SU-DHL-6 (cell line): ENCODE data around the gene VWA5A.

ENCODE experiments used
- H2AFZ ChIP-seq: fragments of 200-600 bp; sonication (generic); 2 replicates; pipeline ENCODE4 v1.6.1; 2014; ENCODE audit warnings: low read depth, mild to moderate bottlenecking, moderate library complexity, mixed read lengths, antibody characterized with exemption, low read length; ENCODE audit not compliant: severe bottlenecking
- H3F3A ChIP-seq: fragments of 200-600 bp; shearing (Covaris generic); 2 replicates; pipeline ENCODE4 v1.6.0; 2016; ENCODE audit warnings: antibody characterized with exemption, mild to moderate bottlenecking; ENCODE audit not compliant: insufficient read depth
- H3K27ac ChIP-seq: fragments of 200-600 bp; sonication (generic); 2 replicates; pipeline ENCODE4 v1.5.1; 2016; ENCODE audit warnings: low read depth, mild to moderate bottlenecking, low read length, moderate library complexity, mixed read lengths
- H3K27me3 ChIP-seq: fragments of 200-600 bp; sonication (generic), shearing (Covaris generic); 2 replicates; pipeline ENCODE4 v1.6.0; 2014; ENCODE audit warnings: mild to moderate bottlenecking, low read length
- H3K36me3 ChIP-seq: fragments of 200-600 bp; sonication (generic); 2 replicates; pipeline ENCODE4 v1.6.1; 2014; ENCODE audit warnings: mild to moderate bottlenecking, low read length, mixed read lengths
- H3K4me2 ChIP-seq: fragments of 300-600, 200-600 bp; shearing (Covaris generic), sonication (generic); 2 replicates; pipeline ENCODE4 v1.6.0; 2014; ENCODE audit warnings: low read length, low read depth, mild to moderate bottlenecking; ENCODE audit not compliant: poor library complexity, severe bottlenecking
- H3K4me3 ChIP-seq: fragments of 200-600 bp; sonication (generic); 2 replicates; pipeline ENCODE4 v1.5.1; 2014; ENCODE audit warnings: antibody characterized with exemption, low read length, mild to moderate bottlenecking, mixed read lengths; ENCODE audit not compliant: insufficient read depth, poor library complexity, severe bottlenecking
- H3K79me2 ChIP-seq: fragments of 200-600 bp; sonication (generic); 2 replicates; pipeline ENCODE4 v1.6.1; 2014; ENCODE audit warnings: mild to moderate bottlenecking, low read length, moderate library complexity; ENCODE audit not compliant: insufficient read depth
- H3K9ac ChIP-seq: fragments of 200-600 bp; sonication (generic); 2 replicates; pipeline ENCODE4 v1.7.0; 2014; ENCODE audit warnings: mild to moderate bottlenecking, low read length
- H3K9me2 ChIP-seq: fragments of 200-600 bp; sonication (generic); replicated peaks from 2 replicates; pipeline ENCODE4 v1.6.1; 2014; ENCODE audit warnings: low read length; ENCODE audit not compliant: insufficient read depth
- H3K9me3 ChIP-seq: fragments of 200-600 bp; sonication (generic); 2 replicates; pipeline ENCODE4 v1.6.1; 2014; ENCODE audit warnings: low read length, mixed read lengths; ENCODE audit not compliant: insufficient read depth
- H4K20me1 ChIP-seq: fragments of 200-600 bp; sonication (generic); 2 replicates; pipeline ENCODE4 v1.6.1; 2014; ENCODE audit warnings: low read depth, mild to moderate bottlenecking, antibody characterized with exemption, low read length, moderate library complexity, mixed read lengths
- CTCF ChIP-seq: fragments of 200-600 bp; sonication (generic); IDR thresholded peaks from one replicate; pipeline ENCODE4 v1.5.1; 2017; ENCODE audit warnings: antibody characterized with exemption, mild to moderate bottlenecking, low read length, moderate library complexity; ENCODE audit not compliant: insufficient read depth, poor library complexity, severe bottlenecking
- EZH2phosphoT487 ChIP-seq: fragments of 200-600 bp; sonication (generic), shearing (Covaris generic); conservative IDR thresholded peaks from 2 replicates; pipeline ENCODE4 v1.6.1; 2018; ENCODE audit warnings: mild to moderate bottlenecking, antibody characterized with exemption, low read length, moderate library complexity, mixed read lengths

VWA5A gene

GRCh38 chr11:124077266-124077665 lies 38.0 kb upstream of the VWA5A start:
- no peak overlapping the region for H3K9ac ChIP-seq
- H3K4me3 ChIP-seq, result no peak overlapping the region
- no peak overlapping the region for H3K27ac ChIP-seq
- H3K4me2 ChIP-seq, result no peak overlapping the region
- H3K9me3 ChIP-seq, result no peaks in the 10 kb centered on the region
- no peak for TF ChIP-seq EZH2phosphoT487
- TF ChIP-seq CTCF, result no peak
- H3K36me3 ChIP-seq, result no peaks in the 10 kb centered on the region
- no peaks in the 10 kb centered on the region for H3K79me2 ChIP-seq
- no peak overlapping the region for H2AFZ ChIP-seq
- no peaks in the 10 kb centered on the region for H4K20me1 ChIP-seq
- H3K27me3 ChIP-seq, result no peaks in the 10 kb centered on the region
- H3K9me2 ChIP-seq, result no peaks in the 10 kb centered on the region
- no peaks in the 10 kb centered on the region for H3F3A ChIP-seq

- Histone ChIP-seq H3K36me3 (no peaks in the 10 kb centered on the region), H3K4me3 (no peak overlapping the region), H4K20me1 (no peaks in the 10 kb centered on the region), H2AFZ (no peak overlapping the region), H3F3A (no peaks in the 10 kb centered on the region), H3K9ac (no peak overlapping the region), H3K79me2 (no peaks in the 10 kb centered on the region), H3K4me2 (no peak overlapping the region), H3K27ac (no peak overlapping the region), H3K9me3 (no peaks in the 10 kb centered on the region), H3K27me3 (no peaks in the 10 kb centered on the region), H3K9me2 (no peaks in the 10 kb centered on the region)
- no peak for TF ChIP-seq CTCF
- TF ChIP-seq EZH2phosphoT487, result no peak
Measured at GRCh38 chr11:124078591-124078990, 36.7 kb upstream of the VWA5A start.

- H4K20me1 ChIP-seq, result no peaks in the 10 kb centered on the region
Measured at GRCh38 chr11:124079631-124080326, 35.5 kb upstream of the VWA5A start.

More at GRCh38 chr11:124079631-124080326, 35.5 kb upstream of the VWA5A start:
- Histone ChIP-seq H3K27me3 (no peaks in the 10 kb centered on the region), H3K4me3 (no peak overlapping the region), H3K79me2 (no peaks in the 10 kb centered on the region), H3K9ac (no peak overlapping the region), H3K9me2 (no peaks in the 10 kb centered on the region), H2AFZ (no peak overlapping the region), H3K27ac (no peak overlapping the region), H3K9me3 (no peaks in the 10 kb centered on the region), H3F3A (no peaks in the 10 kb centered on the region), H3K4me2 (no peak overlapping the region), H3K36me3 (no peaks in the 10 kb centered on the region)
- TF ChIP-seq EZH2phosphoT487, result no peak
- TF ChIP-seq CTCF, result no peak
